Trophoblast cell (in vitro differentiated cells and primary cell): Measurements from ENCODE around the gene ATOH7.

Source experiments
- DNase-seq, 2 donors: peaks; one replicate each; pipeline ENCODE4 v3.0.0-alpha.2; 2016
- H2AFZ ChIP-seq: 2 replicates; pipeline ENCODE4 v1.6.1; 2013; ENCODE audit warnings: low read length, moderate library complexity, mild to moderate bottlenecking; ENCODE audit not compliant: insufficient read depth, poor library complexity
- H2AK5ac ChIP-seq: 2 replicates; pipeline ENCODE4 v1.6.1; 2013; ENCODE audit warnings: mild to moderate bottlenecking, low read length
- H2BK120ac ChIP-seq: 2 replicates; pipeline ENCODE4 v1.6.1; 2013; ENCODE audit warnings: low read length, mild to moderate bottlenecking, moderate library complexity; ENCODE audit not compliant: insufficient read depth, poor library complexity
- H2BK12ac ChIP-seq: 2 replicates; pipeline ENCODE4 v1.6.1; 2013; ENCODE audit warnings: mild to moderate bottlenecking, low read length, moderate library complexity
- H2BK5ac ChIP-seq: 2 replicates; pipeline ENCODE4 v1.6.1; 2013; ENCODE audit warnings: low read length, low read depth, moderate library complexity, mild to moderate bottlenecking; ENCODE audit not compliant: poor library complexity
- H3K14ac ChIP-seq: 2 replicates; pipeline ENCODE4 v1.6.1; 2013; ENCODE audit warnings: mild to moderate bottlenecking, low read length
- H3K18ac ChIP-seq: 2 replicates; pipeline ENCODE4 v1.6.1; 2013; ENCODE audit warnings: mild to moderate bottlenecking, low read length
- H3K23ac ChIP-seq: 2 replicates; pipeline ENCODE4 v1.6.1; 2013; ENCODE audit warnings: low read length
- H3K27ac ChIP-seq: 2 replicates; pipeline ENCODE4 v1.5.1; 2013; ENCODE audit warnings: low read depth, mild to moderate bottlenecking, inconsistent platforms, low read length, moderate library complexity
- H3K27me3 ChIP-seq: 2 replicates; pipeline ENCODE4 v1.6.1; 2013; ENCODE audit warnings: inconsistent platforms, mild to moderate bottlenecking, low read length, moderate library complexity; ENCODE audit not compliant: insufficient read depth
- H3K36me3 ChIP-seq, 2 experiments: 1 replicate in 1 of 2; 2 replicates in 1 of 2; pipeline ENCODE4 v1.6.1; 2013; ENCODE audit warnings: low read length in 2 of 2, mild to moderate bottlenecking in 2 of 2, moderate library complexity in 1 of 2; ENCODE audit not compliant: insufficient read depth in 2 of 2, control insufficient read depth in 1 of 2
- H3K4ac ChIP-seq: 2 replicates; pipeline ENCODE4 v1.6.1; 2013; ENCODE audit warnings: low read depth, mild to moderate bottlenecking, low read length, moderate library complexity
- H3K4me1 ChIP-seq, 2 experiments: 1 replicate in 1 of 2; 2 replicates in 1 of 2; pipeline ENCODE4 v1.6.1; 2013; ENCODE audit warnings: low read length in 2 of 2, mild to moderate bottlenecking in 2 of 2, moderate library complexity in 1 of 2; ENCODE audit not compliant: insufficient read depth in 2 of 2, control insufficient read depth in 1 of 2
- H3K4me2 ChIP-seq: 2 replicates; pipeline ENCODE4 v1.6.1; 2013; ENCODE audit warnings: inconsistent platforms, mild to moderate bottlenecking, low read length, moderate library complexity
- H3K4me3 ChIP-seq: 2 replicates; pipeline ENCODE4 v1.5.1; 2013; ENCODE audit warnings: mild to moderate bottlenecking, low read depth, low read length, inconsistent platforms
- H3K79me1 ChIP-seq: one replicate; pipeline ENCODE4 v1.6.1; 2013; ENCODE audit warnings: low read length
- H3K79me2 ChIP-seq: 2 replicates; pipeline ENCODE4 v1.6.1; 2013; ENCODE audit warnings: low read length, mild to moderate bottlenecking; ENCODE audit not compliant: control insufficient read depth, insufficient read depth, poor library complexity
- H3K9ac ChIP-seq: 2 replicates; pipeline ENCODE4 v1.6.1; 2013; ENCODE audit warnings: mild to moderate bottlenecking, low read length
- H3K9me3 ChIP-seq: 2 replicates; pipeline ENCODE4 v1.6.1; 2013; ENCODE audit warnings: low read depth, mild to moderate bottlenecking, control low read depth, inconsistent platforms, low read length; ENCODE audit not compliant: insufficient read depth
- H4K12ac ChIP-seq: 2 replicates; pipeline ENCODE4 v1.6.1; 2013; ENCODE audit warnings: low read depth, mild to moderate bottlenecking, low read length, moderate library complexity
- H4K8ac ChIP-seq: 2 replicates; pipeline ENCODE4 v1.6.1; 2013; ENCODE audit warnings: low read depth, mild to moderate bottlenecking, low read length, moderate library complexity
- H4K91ac ChIP-seq: one replicate; pipeline ENCODE4 v1.6.1; 2013; ENCODE audit warnings: low read depth, mild to moderate bottlenecking, low read length, moderate library complexity
- WGBS: extraction: QIAGEN DNeasy Blood & Tissue Kit; methylation state at CpG from one replicate; pipeline ENCODE4 v1.1.7; 2013; ENCODE audit warnings: missing lambda C conversion rate; ENCODE audit not compliant: insufficient read length, insufficient coverage; ENCODE audit errors: extremely low coverage; 5-methylcytosine and 5-hydroxymethylcytosine counted together

ATOH7 gene

DNA sequence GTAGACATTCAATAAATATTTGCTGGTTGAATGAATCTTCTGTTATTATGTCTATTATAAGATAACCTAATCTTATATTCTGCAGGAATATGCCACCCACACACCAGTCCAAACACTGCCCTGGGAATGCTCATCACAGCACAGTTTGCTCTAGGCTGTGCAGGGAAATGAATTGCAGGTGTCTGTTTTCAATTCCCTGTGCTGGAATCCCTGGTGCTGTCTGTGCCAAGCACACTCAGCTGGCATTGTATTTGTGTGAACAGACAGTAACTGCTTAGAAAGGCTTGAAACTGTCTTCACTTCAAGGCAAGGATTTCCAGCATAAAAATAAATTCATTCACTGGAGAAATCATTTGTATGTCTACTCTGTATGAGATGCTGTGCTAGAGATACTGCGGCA is 20.2 kb downstream of the ATOH7 start:
- H3K18ac ChIP-seq, result no peak overlapping the region
- H3K14ac ChIP-seq, result no peak overlapping the region
- H2BK5ac ChIP-seq, result no peak overlapping the region
- no peak overlapping the region for H4K91ac ChIP-seq
- no peaks in the 10 kb centered on the region for H3K27me3 ChIP-seq
- H3K23ac ChIP-seq, result no peak overlapping the region
- H3K36me3 ChIP-seq, result no peaks in the 10 kb centered on the region
- no peak for DNase-seq
- no peak overlapping the region for H3K4me2 ChIP-seq
- no peak overlapping the region for H4K12ac ChIP-seq
- no peaks in the 10 kb centered on the region for H3K9me3 ChIP-seq
- no peaks in the 10 kb centered on the region for H3K4me1 ChIP-seq
- H2BK12ac ChIP-seq, result no peak overlapping the region
- no peak overlapping the region for H2AK5ac ChIP-seq
- no peak overlapping the region for H4K8ac ChIP-seq
- WGBS, result no CpG with 5 or more reads among the region's 1 CpG
- H2AFZ ChIP-seq, result no peak overlapping the region
- H3K27ac ChIP-seq, result no peak overlapping the region
- no peaks in the 10 kb centered on the region for H3K79me2 ChIP-seq
- no peak overlapping the region for H3K4me3 ChIP-seq
- H3K79me1 ChIP-seq, result no peaks in the 10 kb centered on the region
- H3K4ac ChIP-seq, result no peak overlapping the region
- H3K9ac ChIP-seq, result no peak overlapping the region
- H2BK120ac ChIP-seq, result no peak overlapping the region

DNA sequence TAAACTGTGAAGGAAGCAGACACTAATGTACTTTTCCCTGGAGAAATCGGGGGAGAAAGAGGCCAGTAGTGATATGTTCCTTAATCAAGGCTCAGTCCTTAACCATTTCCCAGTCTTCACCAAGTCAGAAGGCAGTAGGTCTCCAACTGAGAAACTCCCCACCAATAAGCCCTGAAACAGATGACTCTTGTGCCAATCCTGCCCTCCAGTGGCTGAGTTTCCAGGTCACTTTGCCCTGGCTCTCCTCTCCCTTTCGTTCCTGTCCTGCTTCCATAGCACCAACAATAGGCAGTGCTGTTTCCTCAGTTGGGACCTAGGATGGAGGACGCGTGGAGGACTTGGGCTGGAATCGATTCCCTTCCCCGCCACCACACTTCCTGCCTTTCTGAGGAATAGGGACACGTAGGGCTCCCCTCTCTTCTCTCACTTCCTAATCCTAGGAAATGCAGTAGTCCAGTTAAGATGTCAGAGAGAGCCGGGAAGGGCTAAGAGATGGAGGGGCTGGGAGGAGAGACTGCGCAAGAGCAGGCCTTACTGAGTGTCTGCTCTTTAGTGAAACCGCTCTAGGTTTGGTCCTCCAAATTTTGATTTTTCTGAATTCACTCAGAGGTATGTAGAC is 23.4 kb downstream of the ATOH7 start:
- no peak overlapping the region for H3K9ac ChIP-seq

DNA sequence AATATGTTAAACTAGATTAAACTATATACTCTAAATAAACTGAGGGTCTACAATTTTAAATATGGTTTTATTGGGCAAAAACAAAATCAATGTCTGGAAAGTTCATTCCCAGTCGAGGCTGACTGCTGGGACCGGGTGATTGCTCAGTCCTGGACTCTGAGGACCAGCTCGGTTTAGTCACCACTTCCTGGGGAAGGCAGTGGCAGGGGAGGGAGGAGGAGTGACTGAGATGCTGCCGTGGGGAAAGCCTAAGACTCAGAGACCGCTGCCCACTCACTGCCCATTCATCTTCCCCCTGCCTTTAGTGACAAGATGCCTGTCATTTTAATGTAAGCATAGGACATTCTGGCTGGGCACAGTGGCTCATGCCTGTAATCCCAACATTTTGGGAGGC is 29.0 kb downstream of the ATOH7 start:
- WGBS, result no CpG with 5 or more reads among the region's 5 CpGs

More for the DNA sequence above, 23.4 kb downstream of the ATOH7 start:
- Histone ChIP-seq H3K18ac (no peak overlapping the region), H3K4me3 (no peak overlapping the region), H3K4me2 (no peak overlapping the region), H3K4ac (no peak overlapping the region), H3K27ac (no peak overlapping the region), H4K8ac (no peak overlapping the region), H2AK5ac (no peak overlapping the region), H3K79me2 (no peaks in the 10 kb centered on the region), H3K4me1 (no peaks in the 10 kb centered on the region), H3K79me1 (no peaks in the 10 kb centered on the region), H3K9me3 (no peaks in the 10 kb centered on the region), H2BK120ac (no peak overlapping the region), H2BK12ac (no peak overlapping the region), H4K12ac (no peak overlapping the region), H3K23ac (no peak overlapping the region), H4K91ac (no peak overlapping the region), H3K36me3 (no peaks in the 10 kb centered on the region), H3K14ac (no peak overlapping the region), H2BK5ac (no peak overlapping the region), H2AFZ (no peak overlapping the region), H3K27me3 (no peaks in the 10 kb centered on the region)
- WGBS, result no CpG with 5 or more reads among the region's 10 CpGs
- DNase-seq, result peak; percentile 44 to 68

DNA sequence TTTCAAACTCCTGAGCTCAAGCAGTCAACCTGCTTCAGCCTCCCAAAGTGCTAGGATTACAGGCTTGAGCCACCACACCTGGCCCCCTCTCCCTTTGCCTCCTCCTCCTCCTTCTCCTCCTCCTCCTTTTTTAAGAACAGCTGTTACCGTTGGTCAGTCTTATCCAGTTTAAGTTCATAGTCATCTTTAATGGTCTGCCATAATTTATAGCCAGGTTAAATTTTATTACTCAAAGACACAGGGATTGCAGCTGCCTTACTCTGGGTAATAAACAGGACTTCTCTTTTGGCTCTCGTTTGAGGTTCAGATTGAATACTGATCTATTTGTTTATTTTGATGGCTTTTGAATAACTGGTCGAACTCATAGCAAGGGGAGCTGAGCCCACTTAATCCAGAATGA is 35.2 kb downstream of the ATOH7 start:
- no peak overlapping the region for H3K14ac ChIP-seq

More for the DNA sequence above, 29.0 kb downstream of the ATOH7 start:
- Histone ChIP-seq H3K9ac (no peak overlapping the region), H3K9me3 (no peaks in the 10 kb centered on the region), H2AK5ac (no peak overlapping the region), H3K4me3 (no peak overlapping the region), H2BK12ac (no peak overlapping the region), H3K4me1 (no peaks in the 10 kb centered on the region), H4K8ac (no peak overlapping the region), H3K79me2 (no peaks in the 10 kb centered on the region), H3K4me2 (no peak overlapping the region), H3K27ac (no peak overlapping the region), H2BK5ac (no peak overlapping the region), H3K36me3 (no peaks in the 10 kb centered on the region), H3K14ac (no peak overlapping the region), H3K4ac (no peak overlapping the region), H2AFZ (no peak overlapping the region), H3K23ac (no peak overlapping the region), H4K91ac (no peak overlapping the region), H4K12ac (no peak overlapping the region), H3K18ac (no peak overlapping the region), H3K27me3 (no peaks in the 10 kb centered on the region), H3K79me1 (no peaks in the 10 kb centered on the region), H2BK120ac (no peak overlapping the region)
- no peak for DNase-seq

More for the DNA sequence above, 35.2 kb downstream of the ATOH7 start:
- H3K4me2 ChIP-seq, result no peak overlapping the region
- no CpG with 5 or more reads among the region's 3 CpGs for WGBS
- H3K23ac ChIP-seq, result no peak overlapping the region
- no peak overlapping the region for H3K4ac ChIP-seq
- H2BK120ac ChIP-seq, result no peak overlapping the region
- no peak overlapping the region for H3K9ac ChIP-seq
- no peak overlapping the region for H2BK5ac ChIP-seq
- no peak for DNase-seq
- H3K79me2 ChIP-seq, result no peaks in the 10 kb centered on the region
- no peaks in the 10 kb centered on the region for H3K79me1 ChIP-seq
- no peak overlapping the region for H3K4me3 ChIP-seq
- H4K8ac ChIP-seq, result no peak overlapping the region
- H3K18ac ChIP-seq, result no peak overlapping the region
- H2AK5ac ChIP-seq, result no peak overlapping the region
- no peak overlapping the region for H3K27ac ChIP-seq
- H3K9me3 ChIP-seq, result no peaks in the 10 kb centered on the region
- H4K12ac ChIP-seq, result no peak overlapping the region
- H2AFZ ChIP-seq, result no peak overlapping the region
- no peak overlapping the region for H4K91ac ChIP-seq
- H3K4me1 ChIP-seq, result no peaks in the 10 kb centered on the region
- H3K27me3 ChIP-seq, result no peaks in the 10 kb centered on the region
- H3K36me3 ChIP-seq, result no peaks in the 10 kb centered on the region
- no peak overlapping the region for H2BK12ac ChIP-seq
